Testis (tissue), 3 donors: ENCODE results near the gene MIER1. TPM values are rescaled to one million over a fixed set of nuclear protein-coding genes. Genes with fewer than 3 reads are reported as not detected.

Source experiments
- DNase-seq: peaks from one replicate; pipeline ENCODE4 v3.0.0-alpha.2; 2019
- H3K27ac ChIP-seq, 2 donors: fragments of 200-600 bp; sonication (generic); one replicate each; pipeline ENCODE4 v1.5.1; 2019
- H3K27me3 ChIP-seq: fragments of 200-600 bp; sonication (generic); one replicate; pipeline ENCODE4 v1.5.1; 2019
- H3K36me3 ChIP-seq: fragments of 200-600 bp; sonication (generic); one replicate; pipeline ENCODE4 v1.5.1; 2017; ENCODE audit warnings: low read depth; ENCODE audit errors: missing control alignments
- H3K4me1 ChIP-seq: fragments of 200-600 bp; sonication (generic); one replicate; pipeline ENCODE4 v1.5.1; 2019
- H3K4me3 ChIP-seq, 2 donors: fragments of 200-600 bp; sonication (generic); one replicate each; pipeline ENCODE4 v1.5.1; 2017 to 2019
- H3K9me3 ChIP-seq: fragments of 200-600 bp; sonication (generic); one replicate; pipeline ENCODE4 v1.5.1; 2017
- CTCF ChIP-seq, 3 experiments: fragments of 450-650 bp in 2 of 3; fragments of 200-600 bp in 1 of 3; sonication (generic) in 1 of 3; IDR thresholded peaks; one replicate each; pipeline ENCODE4 v1.5.1; 2016 to 2019; ENCODE audit warnings: antibody characterized with exemption in 3 of 3, mild to moderate bottlenecking in 2 of 3, moderate library complexity in 1 of 3
- POLR2A ChIP-seq: fragments of 450-650 bp; IDR thresholded peaks from one replicate; pipeline ENCODE4 v1.6.1; 2017; ENCODE audit warnings: antibody characterized with exemption, mild to moderate bottlenecking, moderate library complexity
- WGBS, 2 donors: methylation state at CpG; one replicate each; pipeline ENCODE4 v1.1.5; 2018; 5-methylcytosine and 5-hydroxymethylcytosine counted together
- intact Hi-C: fragments of 100-400 bp; cut with DNase I; formaldehyde crosslinking; loops from one replicate; pipeline ENCODE4 v1.15.1; 2023; ENCODE audit warnings: low total_unique reads
- polyA plus RNA-seq: library from polyadenylated mRNA; stranded (reverse); fragments of 350-450 nt; fragmentation: Illumina TruSeq; extraction: RNeasy Lipid Tissue Mini Kit (QIAGEN cat#74804); gene quantifications from one replicate; pipeline ENCODE4 v1.2.3, GENCODE V29; 2014; ENCODE audit warnings: low read depth, low replicate concordance; ENCODE audit not compliant: insufficient read depth
- total RNA-seq, 2 donors: library from RNA; depleted of rRNA; stranded (reverse); fragments of >200 nt; gene quantifications; one replicate each; pipeline ENCODE4 v1.2.3, GENCODE V29; 2016

Gene MIER1
- total and polyA plus RNA-seq, 3 donors from 2014 or later = 28.8 to 60.8 (median 53.8) TPM

GRCh38 chr1:66919828-66920227 is 5.0 kb upstream of the MIER1 start:
- Histone ChIP-seq H3K27ac (peak overlapping the region in 1 of 2 donors; percentile 42), H3K27me3 (no peaks in the 10 kb centered on the region), H3K4me1 (peaks cover 28% of the 10 kb centered on the region), H3K9me3 (no peaks in the 10 kb centered on the region), H3K4me3 (no peak overlapping the region), H3K36me3 (no peaks in the 10 kb centered on the region)
- WGBS, 2 donors = 90 to 93% methylated on average over 3 of the region's 3 CpGs
- DNase-seq = no peak
- intact Hi-C loops = no loop called here
- no peak for TF ChIP-seq CTCF (IDR thresholded peaks at IDR 0.05)
- TF ChIP-seq POLR2A = no peak

GRCh38 chr1:66920543-66920942 is 4.2 kb upstream of the MIER1 start:
- 95 to 100% methylated on average over 2 of the region's 2 CpGs for WGBS, 2 donors
- H3K4me3 ChIP-seq = no peak overlapping the region
- no peak for TF ChIP-seq CTCF (IDR thresholded peaks at IDR 0.05)
- no peak for TF ChIP-seq POLR2A
- intact Hi-C loops = no loop called here
- H3K4me1 ChIP-seq = peaks cover 28% of the 10 kb centered on the region
- H3K9me3 ChIP-seq = no peaks in the 10 kb centered on the region
- no peaks in the 10 kb centered on the region for H3K36me3 ChIP-seq
- H3K27ac ChIP-seq = peak overlapping the region in 1 of 2 donors; percentile 21
- no peaks in the 10 kb centered on the region for H3K27me3 ChIP-seq
- DNase-seq = no peak

- Histone ChIP-seq H3K27me3 (no peaks in the 10 kb centered on the region), H3K36me3 (no peaks in the 10 kb centered on the region), H3K27ac (peak overlapping the region; percentile 71 to 95), H3K4me1 (peaks cover 12% of the 10 kb centered on the region), H3K4me3 (peak overlapping the region; percentile 83 to 84), H3K9me3 (no peaks in the 10 kb centered on the region)
- DNase-seq = no peak
- TF ChIP-seq POLR2A = no peak
- TF ChIP-seq CTCF (IDR thresholded peaks at IDR 0.05) = no peak
- WGBS, 2 donors = 3% methylated on average over 10 to 11 of the region's 11 CpGs
- intact Hi-C loops = no loop called here
These were observed 744 bp downstream of the MIER1 start for GRCh38 chr1:66925558-66925910.

GRCh38 chr1:66925944-66926343 is 1.2 kb downstream of the MIER1 start:
- no peaks in the 10 kb centered on the region for H3K9me3 ChIP-seq
- peak overlapping the region; percentile 71 to 95 for H3K27ac ChIP-seq
- no peaks in the 10 kb centered on the region for H3K36me3 ChIP-seq
- no peaks in the 10 kb centered on the region for H3K27me3 ChIP-seq
- H3K4me3 ChIP-seq = peak overlapping the region; percentile 83 to 84
- TF ChIP-seq POLR2A = no peak
- TF ChIP-seq CTCF (IDR thresholded peaks at IDR 0.05) = no peak
- intact Hi-C loops = no loop called here
- H3K4me1 ChIP-seq = peaks cover 11% of the 10 kb centered on the region
- DNase-seq = no peak
- 14 to 23% methylated on average over 9 of the region's 9 CpGs for WGBS, 2 donors

GRCh38 chr1:66927528-66927927 is 2.7 kb downstream of the MIER1 start:
- DNase-seq = no peak
- Histone ChIP-seq H3K4me3 (no peak overlapping the region), H3K27me3 (no peaks in the 10 kb centered on the region), H3K36me3 (no peaks in the 10 kb centered on the region), H3K27ac (peak overlapping the region in 1 of 2 donors; percentile 4), H3K4me1 (peaks cover 11% of the 10 kb centered on the region), H3K9me3 (no peaks in the 10 kb centered on the region)
- TF ChIP-seq POLR2A = no peak
- intact Hi-C loops = no loop called here
